ENCODE data around the gene MSX1.

DNA sequence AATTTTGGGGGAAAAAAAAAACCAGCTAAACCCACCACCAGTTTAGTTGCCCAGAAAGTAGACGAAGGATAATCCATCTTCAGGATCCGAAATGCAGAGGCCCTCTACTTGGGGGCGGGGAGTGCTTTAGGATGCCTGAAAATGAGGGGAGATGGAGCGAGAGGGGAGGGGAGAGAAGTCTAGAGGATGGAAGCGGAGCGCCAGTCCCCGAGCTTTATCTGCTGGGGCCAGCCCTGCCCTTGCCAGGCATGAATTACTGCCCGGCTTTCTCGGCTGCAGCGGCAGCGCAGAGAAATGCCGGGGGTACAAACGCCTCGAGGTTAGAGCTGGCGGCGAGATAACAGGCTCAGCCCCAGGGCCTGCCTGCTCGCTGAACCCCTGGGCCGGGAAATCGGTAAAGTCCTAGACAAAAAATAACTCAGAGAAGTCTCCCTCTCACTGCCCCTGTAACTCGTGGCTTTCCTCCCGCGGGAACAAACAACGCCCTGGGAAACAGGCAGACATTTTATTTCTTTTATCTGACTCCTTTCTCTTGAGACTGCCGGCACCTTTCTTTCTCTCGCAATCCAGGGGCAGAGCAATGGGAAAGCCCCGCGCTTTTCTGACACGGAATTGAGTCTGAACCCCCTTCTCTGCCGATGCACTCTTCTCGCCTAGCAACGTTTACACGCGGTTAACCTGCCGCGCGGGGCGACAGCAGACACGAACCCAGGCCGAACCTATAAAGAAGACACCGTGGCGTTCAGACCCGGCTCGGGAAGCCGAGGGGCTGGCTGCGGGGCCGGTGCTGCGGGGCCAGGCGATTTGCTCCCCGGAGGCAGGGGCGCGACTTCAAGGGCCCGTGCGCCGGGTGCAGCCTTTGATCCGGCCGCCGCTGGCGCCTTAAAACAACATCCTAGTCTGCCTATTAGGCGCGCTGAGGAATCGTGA is 3.1 kb upstream of the MSX1 start:
- TF ChIP-seq, protein P1, sequence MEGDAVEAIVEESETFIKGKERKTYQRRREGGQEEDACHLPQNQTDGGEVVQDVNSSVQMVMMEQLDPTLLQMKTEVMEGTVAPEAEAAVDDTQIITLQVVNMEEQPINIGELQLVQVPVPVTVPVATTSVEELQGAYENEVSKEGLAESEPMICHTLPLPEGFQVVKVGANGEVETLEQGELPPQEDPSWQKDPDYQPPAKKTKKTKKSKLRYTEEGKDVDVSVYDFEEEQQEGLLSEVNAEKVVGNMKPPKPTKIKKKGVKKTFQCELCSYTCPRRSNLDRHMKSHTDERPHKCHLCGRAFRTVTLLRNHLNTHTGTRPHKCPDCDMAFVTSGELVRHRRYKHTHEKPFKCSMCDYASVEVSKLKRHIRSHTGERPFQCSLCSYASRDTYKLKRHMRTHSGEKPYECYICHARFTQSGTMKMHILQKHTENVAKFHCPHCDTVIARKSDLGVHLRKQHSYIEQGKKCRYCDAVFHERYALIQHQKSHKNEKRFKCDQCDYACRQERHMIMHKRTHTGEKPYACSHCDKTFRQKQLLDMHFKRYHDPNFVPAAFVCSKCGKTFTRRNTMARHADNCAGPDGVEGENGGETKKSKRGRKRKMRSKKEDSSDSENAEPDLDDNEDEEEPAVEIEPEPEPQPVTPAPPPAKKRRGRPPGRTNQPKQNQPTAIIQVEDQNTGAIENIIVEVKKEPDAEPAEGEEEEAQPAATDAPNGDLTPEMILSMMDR (optimal IDR thresholded peaks at IDR 0.05 in 1 of 3, IDR thresholded peaks at IDR 0.05 in 1 of 3, conservative IDR thresholded peaks at IDR 0.05 in 1 of 3; ENCODE audit: extremely low read depth in 1 of 3, insufficient read depth in 2 of 3, low read length in 3 of 3) = no peak
- peak; percentile 97 for TF ChIP-seq EZH2 (IDR thresholded peaks at IDR 0.05; ENCODE audit: low read length)
